Keratinocyte (primary cell): ENCODE results near the gene TOR4A. TPM values are rescaled to one million over a fixed set of nuclear protein-coding genes. Genes with fewer than 3 reads are reported as not detected.

Source experiments
- DNase-seq: peaks from one replicate; pipeline ENCODE4 v3.0.0-alpha.2; 2011; ENCODE audit warnings: low read depth, missing footprints, low spot score
- FAIRE-seq: peaks from 2 replicates; lab custom pipeline; 2011; peaks lifted over from hg19 to GRCh38; lab: Jason Lieb, UNC
- H2AFZ ChIP-seq: 2 replicates; pipeline ENCODE4 v1.6.0; 2012; ENCODE audit warnings: low read length, control low read depth, inconsistent platforms; ENCODE audit not compliant: control insufficient read depth
- H3K27ac ChIP-seq: 2 replicates; pipeline ENCODE4 v1.5.1; 2011; ENCODE audit warnings: low read length; ENCODE audit not compliant: control insufficient read depth, insufficient read depth
- H3K27me3 ChIP-seq: 3 replicates; pipeline ENCODE4 v1.6.0; 2011; ENCODE audit warnings: low read length; ENCODE audit not compliant: control insufficient read depth, insufficient read depth; ENCODE audit errors: extremely low read depth
- H3K36me3 ChIP-seq, 2 experiments: 2 replicates in 1 of 2; 3 replicates in 1 of 2; pipeline ENCODE4 v1.5.1; 2011; ENCODE audit warnings: low read length in 2 of 2, mild to moderate bottlenecking in 1 of 2; ENCODE audit not compliant: control insufficient read depth in 2 of 2, insufficient read depth in 2 of 2; ENCODE audit errors: extremely low read depth in 1 of 2
- H3K4me1 ChIP-seq: 3 replicates; pipeline ENCODE4 v1.5.1; 2011; ENCODE audit warnings: low read length; ENCODE audit not compliant: control insufficient read depth, insufficient read depth; ENCODE audit errors: extremely low read depth
- H3K4me2 ChIP-seq: 3 replicates; pipeline ENCODE4 v1.6.0; 2011; ENCODE audit warnings: low read depth, low read length; ENCODE audit not compliant: control insufficient read depth, insufficient read depth; ENCODE audit errors: extremely low read depth
- H3K4me3 ChIP-seq, 3 experiments: fragments of 200-600 bp in 1 of 3; sonication (generic) in 1 of 3; 2 replicates in 2 of 3; 3 replicates in 1 of 3; pipeline ENCODE4 v1.5.1; 2011 to 2016; ENCODE audit warnings: low read length in 3 of 3, mild to moderate bottlenecking in 3 of 3, control low read depth in 2 of 3, inconsistent platforms in 1 of 3, low read depth in 1 of 3, mixed read lengths in 1 of 3, mixed run types in 1 of 3, moderate library complexity in 1 of 3; ENCODE audit not compliant: control insufficient read depth in 2 of 3, insufficient read depth in 2 of 3; ENCODE audit errors: extremely low read depth in 1 of 3
- H3K79me2 ChIP-seq: 2 replicates; pipeline ENCODE4 v1.6.0; 2012; ENCODE audit warnings: low read length; ENCODE audit not compliant: control insufficient read depth, insufficient read depth
- H3K9ac ChIP-seq: 3 replicates; pipeline ENCODE4 v1.6.0; 2011; ENCODE audit warnings: low read length; ENCODE audit not compliant: control insufficient read depth, insufficient read depth; ENCODE audit errors: extremely low read depth
- H3K9me1 ChIP-seq: 3 replicates; pipeline ENCODE4 v1.6.0; 2011; ENCODE audit warnings: low read length; ENCODE audit not compliant: control insufficient read depth, insufficient read depth; ENCODE audit errors: extremely low read depth
- H3K9me3 ChIP-seq: 2 replicates; pipeline ENCODE4 v1.5.1; 2012; ENCODE audit warnings: low read depth, low read length; ENCODE audit not compliant: control insufficient read depth
- H4K20me1 ChIP-seq: 3 replicates; pipeline ENCODE4 v1.6.0; 2011; ENCODE audit warnings: low read length; ENCODE audit not compliant: control insufficient read depth, insufficient read depth; ENCODE audit errors: extremely low read depth
- EZH2 ChIP-seq: IDR thresholded peaks from one replicate; pipeline ENCODE4 v1.6.1; 2012; ENCODE audit warnings: inconsistent platforms, mild to moderate bottlenecking, low read length, moderate library complexity
- dilution Hi-C: fragments of 300-500 bp; cut with MboI; formaldehyde crosslinking; loops from one replicate; pipeline ENCODE4 v1.7.0; 2020; ENCODE audit warnings: low sequenced_read_pairs; ENCODE audit not compliant: extremely low pct_ligation_motif_present
- polyA plus RNA-seq, 5 experiments: library from polyadenylated mRNA; depleted of rRNA in 3 of 5; stranded (reverse) in 3 of 5; stranded (forward) in 1 of 5; unstranded in 1 of 5; fragments of >200 nt; gene quantifications; 1 replicate in 1 of 5; 2 replicates in 3 of 5; 3 replicates in 1 of 5; pipeline versions ENCODE4 v1.2.1 to v1.2.3, GENCODE V29; 2011 to 2012; ENCODE audit warnings: missing spikeins in 2 of 5, low read depth in 1 of 5, low replicate concordance in 1 of 5
- TF ChIP-seq, protein P1 (sequence below), 3 experiments: IDR thresholded peaks in 1 of 3; conservative IDR thresholded peaks in 1 of 3; optimal IDR thresholded peaks in 1 of 3; 2 replicates in 2 of 3; 3 replicates in 1 of 3; pipeline versions ENCODE3 to v1.5.1; 2011; ENCODE audit warnings: low read length in 3 of 3, mild to moderate bottlenecking in 3 of 3, moderate library complexity in 2 of 3, control low read depth in 1 of 3, inconsistent platforms in 1 of 3; ENCODE audit not compliant: insufficient read depth in 2 of 3; ENCODE audit errors: extremely low read depth in 1 of 3

The TOR4A gene
- polyA plus RNA-seq, 1 donor (not counting 4 experiments of a cell fraction or from before 2014, with no cell fraction given): 5.8 TPM

DNA sequence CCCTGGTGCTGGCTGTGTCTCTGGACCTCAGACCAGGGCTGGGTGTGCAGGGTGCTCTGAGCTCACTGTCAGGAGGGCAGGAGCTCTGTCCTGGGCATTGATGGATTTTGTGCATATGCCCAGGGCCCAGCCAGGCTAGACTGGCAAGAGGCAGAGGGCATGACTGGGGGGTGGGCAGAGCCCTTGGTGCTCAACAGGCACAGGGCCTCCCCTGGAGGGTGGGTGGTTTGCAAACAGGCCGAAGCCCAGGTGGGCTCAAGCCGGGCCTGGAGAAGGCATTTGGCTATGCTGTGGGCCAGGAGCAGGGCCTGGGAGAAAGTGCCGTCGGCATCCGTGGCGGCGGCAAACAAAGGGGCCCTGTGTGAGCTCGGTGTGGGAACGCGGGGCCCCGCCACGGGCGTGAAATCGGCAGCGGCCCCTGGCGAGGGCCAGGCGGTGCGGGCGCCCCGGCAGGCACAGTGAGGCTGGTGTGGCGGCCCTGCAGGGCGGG, 26.4 kb downstream of the TOR4A start:
- no peak overlapping the region for H3K4me2 ChIP-seq
- dilution Hi-C loops: no loop called here
- no peak overlapping the region for H3K4me3 ChIP-seq
- no peaks in the 10 kb centered on the region for H3K36me3 ChIP-seq
- H3K79me2 ChIP-seq: no peaks in the 10 kb centered on the region
- FAIRE-seq (no peak), DNase-seq (no peak)
- TF ChIP-seq EZH2: no peak
- TF ChIP-seq, protein P1, sequence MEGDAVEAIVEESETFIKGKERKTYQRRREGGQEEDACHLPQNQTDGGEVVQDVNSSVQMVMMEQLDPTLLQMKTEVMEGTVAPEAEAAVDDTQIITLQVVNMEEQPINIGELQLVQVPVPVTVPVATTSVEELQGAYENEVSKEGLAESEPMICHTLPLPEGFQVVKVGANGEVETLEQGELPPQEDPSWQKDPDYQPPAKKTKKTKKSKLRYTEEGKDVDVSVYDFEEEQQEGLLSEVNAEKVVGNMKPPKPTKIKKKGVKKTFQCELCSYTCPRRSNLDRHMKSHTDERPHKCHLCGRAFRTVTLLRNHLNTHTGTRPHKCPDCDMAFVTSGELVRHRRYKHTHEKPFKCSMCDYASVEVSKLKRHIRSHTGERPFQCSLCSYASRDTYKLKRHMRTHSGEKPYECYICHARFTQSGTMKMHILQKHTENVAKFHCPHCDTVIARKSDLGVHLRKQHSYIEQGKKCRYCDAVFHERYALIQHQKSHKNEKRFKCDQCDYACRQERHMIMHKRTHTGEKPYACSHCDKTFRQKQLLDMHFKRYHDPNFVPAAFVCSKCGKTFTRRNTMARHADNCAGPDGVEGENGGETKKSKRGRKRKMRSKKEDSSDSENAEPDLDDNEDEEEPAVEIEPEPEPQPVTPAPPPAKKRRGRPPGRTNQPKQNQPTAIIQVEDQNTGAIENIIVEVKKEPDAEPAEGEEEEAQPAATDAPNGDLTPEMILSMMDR (optimal IDR thresholded peaks at IDR 0.05 in 1 of 3, IDR thresholded peaks at IDR 0.05 in 1 of 3, conservative IDR thresholded peaks at IDR 0.05 in 1 of 3; ENCODE audit: extremely low read depth in 1 of 3, insufficient read depth in 2 of 3, low read length in 3 of 3): no peak
- H3K4me1 ChIP-seq: peaks cover 23% of the 10 kb centered on the region
- no peak overlapping the region for H3K9ac ChIP-seq
- no peaks in the 10 kb centered on the region for H3K9me3 ChIP-seq
- no peaks in the 10 kb centered on the region for H3K9me1 ChIP-seq
- H2AFZ ChIP-seq: no peak overlapping the region
- no peaks in the 10 kb centered on the region for H4K20me1 ChIP-seq
- no peak overlapping the region for H3K27ac ChIP-seq
- H3K27me3 ChIP-seq: peaks cover 16% of the 10 kb centered on the region

DNA sequence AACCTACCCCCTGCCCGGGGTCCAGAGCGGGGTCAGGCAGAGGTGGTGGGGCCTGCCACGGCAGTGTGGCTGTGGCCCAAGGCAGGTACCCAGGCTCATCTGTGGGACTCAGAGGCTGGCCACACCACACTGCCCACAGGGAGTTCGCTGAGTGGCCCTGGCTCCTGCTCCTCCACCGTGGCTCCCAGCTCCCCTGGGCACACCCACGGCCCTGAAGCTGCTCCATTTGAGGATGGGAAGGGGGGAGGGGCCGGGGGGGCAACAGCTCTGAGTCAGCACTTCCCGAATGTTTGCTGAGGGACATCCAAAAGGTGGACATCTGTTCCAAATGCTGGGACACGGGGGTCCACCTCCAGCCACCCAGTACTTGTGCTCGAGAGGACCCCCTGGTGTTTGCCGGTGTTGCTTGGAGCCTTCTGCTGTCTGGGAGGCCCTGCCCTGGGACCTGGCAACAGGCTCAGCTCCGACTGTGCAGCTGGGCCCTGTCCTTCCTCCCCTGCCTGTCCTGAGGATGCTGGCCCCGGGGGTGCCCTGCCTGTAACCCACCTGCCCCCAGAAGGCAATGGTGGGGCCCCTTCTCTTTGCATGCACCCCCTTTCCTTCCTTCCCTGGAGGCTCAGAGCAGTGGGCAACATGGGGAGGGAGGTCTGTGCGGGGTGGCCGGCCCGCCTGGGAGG, 27.0 kb downstream of the TOR4A start:
- no peak overlapping the region for H2AFZ ChIP-seq
- DNase-seq (no peak), FAIRE-seq (no peak)
- H4K20me1 ChIP-seq: no peaks in the 10 kb centered on the region
- H3K27ac ChIP-seq: no peak overlapping the region
- no peaks in the 10 kb centered on the region for H3K9me1 ChIP-seq
- no peaks in the 10 kb centered on the region for H3K36me3 ChIP-seq
- H3K4me2 ChIP-seq: no peak overlapping the region
- H3K27me3 ChIP-seq: peaks cover 16% of the 10 kb centered on the region
- H3K4me3 ChIP-seq: no peak overlapping the region
- no peak overlapping the region for H3K9ac ChIP-seq
- H3K9me3 ChIP-seq: no peaks in the 10 kb centered on the region
- dilution Hi-C loops: no loop called here
- no peak for TF ChIP-seq EZH2
- TF ChIP-seq, protein P1 (optimal IDR thresholded peaks at IDR 0.05 in 1 of 3, IDR thresholded peaks at IDR 0.05 in 1 of 3, conservative IDR thresholded peaks at IDR 0.05 in 1 of 3; ENCODE audit: extremely low read depth in 1 of 3, insufficient read depth in 2 of 3, low read length in 3 of 3): peak in 2 of 3 experiments; percentile 11 to 29
- peaks cover 23% of the 10 kb centered on the region for H3K4me1 ChIP-seq
- no peaks in the 10 kb centered on the region for H3K79me2 ChIP-seq
